Suppressor macrophage treated with lipopolysaccharide for 4 hours (primary cell): ENCODE data around the gene CCDC85C.
A peak's percentile ranks its signal among the peaks of the same experiment; 100 is the strongest.

Experiments
- DNase-seq: peaks from one replicate; pipeline ENCODE4 v3.0.0-alpha.2; 2020

CCDC85C gene

GRCh38 chr14:99570544-99571302, 33.3 kb downstream of the CCDC85C start:
- no peak for DNase-seq

DNA sequence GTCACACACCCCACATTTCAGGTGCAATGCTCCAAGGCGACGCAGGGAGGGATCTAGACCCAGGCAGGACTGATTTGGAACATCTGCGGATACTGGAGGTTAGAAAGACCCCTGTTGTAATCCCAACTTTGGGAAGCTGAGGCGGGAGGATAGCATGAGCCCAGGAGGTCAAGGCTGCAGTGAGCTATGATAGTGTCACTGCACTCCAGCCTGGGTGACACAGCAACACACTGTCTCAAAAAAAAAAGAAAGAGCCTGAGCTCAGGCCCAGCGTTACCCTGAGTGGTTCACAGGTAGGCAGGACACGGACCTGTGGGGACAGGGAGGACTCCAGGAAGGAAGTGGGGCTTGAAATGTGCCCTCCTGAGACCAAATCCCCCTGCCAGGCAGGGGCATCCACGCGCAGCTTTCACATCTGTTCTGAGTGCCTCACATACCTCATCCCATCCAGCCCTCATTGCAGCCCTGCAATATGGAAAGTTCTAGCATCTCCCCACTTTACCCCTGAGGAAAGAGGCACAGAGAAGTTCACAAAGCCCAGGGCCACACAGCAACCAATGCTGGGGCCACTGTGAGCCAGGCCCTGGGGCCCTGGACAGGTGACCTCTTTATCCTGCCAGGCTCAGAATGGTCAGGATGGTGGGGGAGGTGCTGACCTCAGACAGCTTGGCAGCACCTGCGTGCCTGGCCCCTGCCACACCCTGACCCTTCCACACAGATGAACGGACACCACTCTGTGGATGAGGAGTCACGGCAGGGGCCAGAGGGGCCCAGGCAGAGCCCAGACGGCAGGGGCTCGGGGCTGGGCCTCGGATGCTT, 34.1 kb downstream of the CCDC85C start:
- DNase-seq = no peak

GRCh38 chr14:99568567-99569560, 35.1 kb downstream of the CCDC85C start:
- DNase-seq = no peak

GRCh38 chr14:99566390-99567354, 37.3 kb downstream of the CCDC85C start:
- DNase-seq = no peak

DNA sequence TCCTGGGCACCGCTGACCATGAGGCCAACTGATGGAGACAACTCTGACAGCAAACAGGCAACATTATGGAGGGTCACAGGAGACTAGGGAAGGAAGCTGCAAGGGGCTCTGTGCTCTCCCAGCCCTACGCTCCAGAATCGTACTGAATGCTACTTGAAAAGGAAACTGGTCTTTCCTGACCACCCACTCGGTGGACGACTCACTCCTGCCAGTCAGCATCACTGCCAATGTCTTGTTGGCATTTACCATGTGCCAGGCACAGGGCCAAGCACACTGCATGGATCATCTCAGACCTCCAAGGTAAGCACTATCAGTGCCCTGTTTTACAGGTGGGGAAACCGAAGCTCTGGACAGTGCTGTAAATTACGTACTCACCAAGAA, 38.0 kb downstream of the CCDC85C start:
- no peak for DNase-seq

GRCh38 chr14:99565383-99565782, 38.6 kb downstream of the CCDC85C start:
- DNase-seq = no peak

DNA sequence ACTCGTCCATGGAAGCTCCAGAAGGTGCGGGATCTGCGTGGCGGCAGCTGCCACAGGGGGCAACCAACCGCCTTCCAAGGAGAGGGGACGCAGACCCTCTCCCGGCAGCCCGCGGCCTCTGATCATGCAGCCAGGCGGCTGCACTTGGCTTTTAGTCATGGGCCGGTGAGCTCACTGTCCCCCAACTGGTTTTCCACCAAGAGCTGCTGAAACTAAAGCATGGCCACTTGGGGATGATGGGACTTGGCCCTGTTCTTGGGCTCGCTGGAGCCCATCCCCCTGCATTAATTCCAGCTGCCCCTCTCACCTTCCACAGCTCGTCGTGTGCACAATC, 39.1 kb downstream of the CCDC85C start:
- no peak for DNase-seq

GRCh38 chr14:99564256-99564925, 39.6 kb downstream of the CCDC85C start:
- no peak for DNase-seq

- DNase-seq = no peak
Observed at GRCh38 chr14:99563749-99564129, 40.3 kb downstream of the CCDC85C start.

- DNase-seq = peak; percentile 4
Observed at GRCh38 chr14:99562856-99563748, 40.9 kb downstream of the CCDC85C start.

DNA sequence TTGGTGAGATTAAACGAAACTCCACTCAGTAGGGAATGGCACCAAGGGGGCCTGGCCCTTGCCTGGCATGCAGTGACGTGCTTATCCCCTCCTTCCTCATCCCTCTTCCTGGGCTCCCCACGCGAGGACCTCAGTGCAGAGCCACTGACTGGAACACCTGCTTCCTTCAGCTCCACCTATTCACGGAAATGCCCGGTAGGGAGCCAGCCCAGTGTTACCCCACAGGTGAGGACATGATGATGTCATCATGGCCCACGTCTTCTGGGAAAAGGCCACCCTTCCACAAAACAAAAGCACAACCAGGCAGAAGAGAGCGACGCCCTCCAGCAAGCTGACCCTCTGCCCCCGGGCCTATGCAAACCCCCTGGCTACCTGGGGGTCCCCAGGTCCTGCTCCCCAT, 42.1 kb downstream of the CCDC85C start:
- no peak for DNase-seq

- no peak for DNase-seq
Observed at GRCh38 chr14:99560922-99561683, 42.9 kb downstream of the CCDC85C start.

DNA sequence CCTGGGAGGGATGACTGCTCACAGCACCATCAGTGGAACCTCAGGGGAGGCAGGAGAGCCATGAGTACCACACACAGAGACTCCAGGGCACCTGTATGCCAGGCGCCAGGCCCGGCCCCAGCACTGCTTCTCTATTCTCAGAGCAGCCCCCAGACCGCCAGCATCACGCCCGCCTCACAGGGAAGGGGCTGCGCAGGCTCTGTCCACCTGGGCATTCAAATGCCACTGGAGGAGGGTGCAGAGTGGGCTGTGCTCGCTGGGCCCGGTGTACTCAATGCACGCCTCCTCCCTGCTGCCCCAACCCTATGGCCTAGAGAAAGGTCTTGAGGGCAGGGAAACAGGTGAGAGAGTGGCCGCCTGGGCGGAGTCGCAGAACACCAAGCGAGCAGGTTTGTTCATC, 43.6 kb downstream of the CCDC85C start:
- no peak for DNase-seq

- DNase-seq = no peak
Observed at GRCh38 chr14:99559286-99559990, 44.6 kb downstream of the CCDC85C start.

- no peak for DNase-seq
Observed at GRCh38 chr14:99556134-99556791, 47.7 kb downstream of the CCDC85C start.

- DNase-seq = no peak
Observed at GRCh38 chr14:99554757-99555531, 49.1 kb downstream of the CCDC85C start.

DNA sequence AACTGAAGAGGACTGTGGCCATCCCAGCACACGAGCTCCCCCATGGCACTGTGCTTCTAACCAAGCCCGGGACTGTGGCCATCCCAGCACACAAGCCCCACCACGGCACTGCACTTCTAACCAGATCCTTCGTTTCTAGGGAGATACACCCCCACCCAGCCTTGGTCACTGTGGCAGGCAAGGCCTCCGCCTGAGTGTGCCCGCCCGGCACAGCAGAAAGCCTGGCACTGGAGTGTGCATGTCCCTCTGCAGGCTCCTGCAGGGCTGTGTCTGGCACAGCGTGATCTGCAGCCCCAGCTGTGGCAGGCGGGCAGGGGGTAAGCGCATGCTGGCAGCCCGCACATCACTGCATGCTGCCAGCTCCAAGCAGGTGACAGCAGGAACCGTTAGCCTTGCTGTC, 49.8 kb downstream of the CCDC85C start:
- DNase-seq = no peak
